Esophagus squamous epithelium (tissue), 4 donors: Measurements from ENCODE around the gene CNTNAP5.

Source experiments
- CTCF ChIP-seq, 6 experiments: fragments of 450-650 bp in 4 of 6; fragments of 200-600 bp in 2 of 6; sonication (generic) in 2 of 6; IDR thresholded peaks; one replicate each; pipeline ENCODE4 v1.5.1; 2016 to 2019; ENCODE audit warnings: antibody characterized with exemption in 6 of 6, mild to moderate bottlenecking in 4 of 6, moderate library complexity in 4 of 6
- POLR2A ChIP-seq, 4 donors: fragments of 450-650 bp; IDR thresholded peaks; one replicate each; pipeline ENCODE4 v1.6.1; 2017; ENCODE audit warnings: antibody characterized with exemption in 4 of 4, mild to moderate bottlenecking in 4 of 4, moderate library complexity in 3 of 4

- TF ChIP-seq CTCF (IDR thresholded peaks at IDR 0.05) (no peak), POLR2A (IDR thresholded peaks at IDR 0.05) (no peak)
Observed at GRCh38 chr2:124523096-124523495, 498.0 kb downstream of the CNTNAP5 start.
